ENCODE data around the gene CTNNA2.

The CTNNA2 gene

GRCh38 chr2:79660557-79660956 lies 147.7 kb downstream of the CTNNA2 start:
- Histone ChIP-seq H3K36me3 (no peaks in the 10 kb centered on the region; the same call in 1 of the 2 replicates), H3K4me1 (no peaks in the 10 kb centered on the region), H3K27me3 (no peaks in the 10 kb centered on the region), H3K4me3 (ENCODE audit: low read depth, low read length) (no peak overlapping the region), H3K9me3 (no peaks in the 10 kb centered on the region)
- no peak for DNase-seq
- peak; percentile 14; the same call in 1 of the 2 replicates for TF ChIP-seq CTCF (IDR thresholded peaks at IDR 0.05; ENCODE audit: low read depth, low read length)

GRCh38 chr2:79665091-79665490 lies 152.2 kb downstream of the CTNNA2 start:
- H3K4me1 ChIP-seq, result no peaks in the 10 kb centered on the region
- no peaks in the 10 kb centered on the region; the same call in 1 of the 2 replicates for H3K36me3 ChIP-seq
- no peaks in the 10 kb centered on the region for H3K9me3 ChIP-seq
- DNase-seq, result no peak
- TF ChIP-seq CTCF (IDR thresholded peaks at IDR 0.05; ENCODE audit: low read depth, low read length), result no peak
- no peaks in the 10 kb centered on the region for H3K27me3 ChIP-seq
- H3K4me3 ChIP-seq (ENCODE audit: low read depth, low read length), result no peak overlapping the region

DNA sequence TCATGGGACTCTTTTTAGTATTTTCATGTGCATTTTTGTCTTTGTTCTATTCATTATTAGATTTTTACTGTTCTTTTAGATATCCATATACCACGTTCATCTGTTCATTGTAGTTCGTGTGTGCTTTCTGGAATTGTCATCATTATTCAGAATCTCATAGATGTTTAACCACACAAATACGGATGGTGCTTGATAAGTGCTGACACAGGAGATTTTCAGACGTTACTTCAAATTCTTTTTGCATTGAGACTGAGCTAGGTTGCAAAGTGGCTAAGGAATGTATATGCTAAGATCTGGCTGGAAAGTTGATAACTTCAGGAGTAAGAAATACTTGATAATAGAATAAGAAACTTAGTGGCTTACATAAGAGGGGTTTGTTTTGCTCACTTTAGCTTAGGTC lies 153.6 kb downstream of the CTNNA2 start:
- Histone ChIP-seq H3K4me1 (no peaks in the 10 kb centered on the region), H3K9me3 (no peaks in the 10 kb centered on the region), H3K27me3 (no peaks in the 10 kb centered on the region), H3K4me3 (ENCODE audit: low read depth, low read length) (no peak overlapping the region), H3K36me3 (no peaks in the 10 kb centered on the region; the same call in 1 of the 2 replicates)
- TF ChIP-seq CTCF (IDR thresholded peaks at IDR 0.05; ENCODE audit: low read depth, low read length), result no peak
- no peak for DNase-seq

DNA sequence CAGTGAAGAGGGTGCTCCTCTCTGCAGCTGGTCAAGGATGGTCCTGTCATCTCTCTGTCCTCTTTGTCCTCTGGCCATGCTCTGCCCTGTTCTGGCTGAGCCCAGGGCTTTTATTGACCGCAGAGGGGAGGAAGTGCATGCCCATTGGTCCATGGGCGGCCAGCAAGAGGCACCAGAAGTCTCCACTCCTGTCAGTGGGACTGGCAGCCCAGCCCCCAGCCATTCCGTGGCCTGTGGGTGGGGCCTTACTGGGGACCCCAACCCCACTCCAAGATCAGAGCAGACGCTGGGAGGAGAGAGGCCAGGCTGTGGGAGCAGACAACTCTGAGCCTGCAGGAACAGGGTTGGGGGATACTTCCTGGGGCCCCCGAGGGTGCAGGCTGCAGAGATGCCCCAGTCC lies 156.9 kb downstream of the CTNNA2 start:
- Histone ChIP-seq H3K36me3 (no peaks in the 10 kb centered on the region), H3K9me3 (no peaks in the 10 kb centered on the region)

DNA sequence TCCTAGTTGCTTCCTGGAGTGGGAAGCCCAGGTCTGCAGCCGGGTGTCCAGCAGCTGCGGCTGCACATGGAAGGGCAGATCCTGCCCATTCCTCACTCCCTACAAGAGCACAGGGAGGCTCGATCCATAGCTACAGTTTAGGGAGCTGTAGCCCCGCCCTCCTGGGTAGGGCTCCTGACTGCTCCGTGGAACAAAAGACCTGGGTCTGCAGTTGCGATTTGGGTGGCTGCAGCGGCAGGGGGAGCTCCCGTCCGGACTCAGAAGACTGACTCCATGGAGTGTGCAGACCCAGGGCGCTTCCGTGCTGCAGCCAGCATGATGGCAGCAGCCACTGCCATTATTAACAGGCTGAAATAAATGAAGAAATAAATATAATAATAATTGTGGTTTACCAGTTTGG lies 157.3 kb downstream of the CTNNA2 start:
- H3K27me3 ChIP-seq, result no peaks in the 10 kb centered on the region
- no peaks in the 10 kb centered on the region for H3K9me3 ChIP-seq
- H3K4me1 ChIP-seq, result no peaks in the 10 kb centered on the region
- no peak overlapping the region for H3K4me3 ChIP-seq (ENCODE audit: low read depth, low read length)
- no peak for TF ChIP-seq CTCF (IDR thresholded peaks at IDR 0.05; ENCODE audit: low read depth, low read length)
- H3K36me3 ChIP-seq, result no peaks in the 10 kb centered on the region
- no peak for DNase-seq

More for the DNA sequence above, 156.9 kb downstream of the CTNNA2 start:
- no peak for DNase-seq
- H3K27me3 ChIP-seq, result no peaks in the 10 kb centered on the region
- TF ChIP-seq CTCF (IDR thresholded peaks at IDR 0.05; ENCODE audit: low read depth, low read length), result no peak
- no peaks in the 10 kb centered on the region for H3K4me1 ChIP-seq
- no peak overlapping the region for H3K4me3 ChIP-seq (ENCODE audit: low read depth, low read length)

- Histone ChIP-seq H3K36me3 (no peaks in the 10 kb centered on the region), H3K4me1 (no peaks in the 10 kb centered on the region), H3K9me3 (no peaks in the 10 kb centered on the region), H3K27me3 (no peaks in the 10 kb centered on the region), H3K4me3 (ENCODE audit: low read depth, low read length) (no peak overlapping the region)
- TF ChIP-seq CTCF (IDR thresholded peaks at IDR 0.05; ENCODE audit: low read depth, low read length), result no peak
- no peak for DNase-seq
Measured at GRCh38 chr2:79686884-79687283, 174.0 kb downstream of the CTNNA2 start.

Measured in BE2C (cell line).